Measurements from ENCODE around the gene HOXB3. TPM values are rescaled to one million over a fixed set of nuclear protein-coding genes. Genes with fewer than 3 reads are reported as not detected.

The HOXB3 gene
- polyA plus RNA-seq, 3 donors = 105 to 150 (median 118) TPM

GRCh38 chr17:48600244-48601098 lies 10.4 kb upstream of the HOXB3 start:
- DNase-seq (ENCODE audit: low read depth in 3 of 3, low spot score in 2 of 3) = no peak

DNA sequence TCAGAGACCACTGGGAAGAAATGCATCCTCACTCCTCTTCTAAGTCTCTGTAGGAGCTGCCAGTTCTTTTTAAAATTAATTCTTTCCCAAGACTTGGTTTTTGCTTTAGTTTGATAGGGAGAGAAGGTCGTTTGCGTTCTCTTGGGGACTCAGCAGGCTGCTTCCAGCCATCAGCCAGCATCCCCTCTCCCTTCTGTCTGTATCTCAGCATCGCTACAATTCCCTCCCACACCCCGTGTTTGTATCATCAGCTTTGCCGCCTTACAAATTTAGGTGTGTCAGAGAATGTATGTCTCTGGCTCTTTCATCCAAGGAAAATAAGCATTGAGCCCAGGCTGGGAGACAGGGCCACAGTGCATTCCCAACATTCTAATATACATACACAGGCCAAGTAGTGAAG lies 9.3 kb upstream of the HOXB3 start:
- DNase-seq (ENCODE audit: low read depth in 3 of 3, low spot score in 2 of 3) = no peak

- DNase-seq (ENCODE audit: low read depth in 3 of 3, low spot score in 2 of 3) = no peak
Measured at GRCh38 chr17:48598736-48599135, 8.7 kb upstream of the HOXB3 start.

DNA sequence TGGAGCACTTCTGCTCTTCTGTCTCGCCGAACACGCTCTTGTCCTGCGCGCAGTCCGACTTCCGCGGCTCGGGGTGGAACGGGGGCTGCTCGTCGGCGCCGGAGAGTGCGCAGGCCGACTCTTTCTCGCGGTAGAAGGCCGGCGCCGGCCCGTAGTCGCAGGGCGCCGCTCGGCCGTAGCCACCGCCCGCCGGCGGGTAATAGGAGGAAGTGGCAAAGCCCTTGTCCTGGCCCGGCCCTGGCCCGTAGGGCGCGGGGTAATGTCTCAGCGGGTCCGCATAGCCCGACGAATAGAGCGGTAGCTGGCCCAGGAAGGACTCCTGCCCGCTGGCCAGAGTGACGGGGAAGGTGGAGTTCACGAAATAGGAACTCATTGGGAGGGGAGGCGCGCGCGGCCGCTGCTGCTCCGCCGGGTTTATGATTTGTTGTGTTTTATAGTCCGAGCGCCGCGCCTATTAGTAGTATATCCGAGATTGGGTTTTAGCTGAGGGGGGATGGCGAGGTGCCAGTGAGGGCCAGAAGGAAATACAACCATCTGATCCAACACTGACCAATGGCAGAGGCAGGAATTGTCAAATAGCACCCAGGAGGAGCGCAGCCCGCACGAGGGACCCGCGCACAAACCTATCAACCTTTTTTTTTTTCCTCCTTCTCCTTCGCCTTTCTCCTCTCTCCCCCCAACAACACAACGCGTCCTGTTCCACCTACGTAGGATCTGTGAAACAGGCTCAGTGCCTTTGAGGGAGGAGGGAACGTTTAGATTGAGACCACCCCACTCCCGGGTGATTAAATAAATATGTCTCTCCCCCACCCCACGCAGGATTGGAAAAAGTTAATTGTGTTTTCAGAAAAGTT lies 8.0 kb upstream of the HOXB3 start:
- DNase-seq (ENCODE audit: low read depth in 3 of 3, low spot score in 2 of 3) = no peak

- DNase-seq (ENCODE audit: low read depth in 3 of 3, low spot score in 2 of 3) = no peak
Measured at GRCh38 chr17:48597528-48597777, 7.4 kb upstream of the HOXB3 start.

GRCh38 chr17:48596735-48597527 lies 6.9 kb upstream of the HOXB3 start:
- no peak for DNase-seq (ENCODE audit: low read depth in 3 of 3, low spot score in 2 of 3)

- no peak for DNase-seq (ENCODE audit: low read depth in 3 of 3, low spot score in 2 of 3)
Measured at GRCh38 chr17:48596000-48596734, 6.1 kb upstream of the HOXB3 start.

- no peak for DNase-seq (ENCODE audit: low read depth in 3 of 3, low spot score in 2 of 3)
Measured at GRCh38 chr17:48595278-48595999, 5.4 kb upstream of the HOXB3 start.

DNA sequence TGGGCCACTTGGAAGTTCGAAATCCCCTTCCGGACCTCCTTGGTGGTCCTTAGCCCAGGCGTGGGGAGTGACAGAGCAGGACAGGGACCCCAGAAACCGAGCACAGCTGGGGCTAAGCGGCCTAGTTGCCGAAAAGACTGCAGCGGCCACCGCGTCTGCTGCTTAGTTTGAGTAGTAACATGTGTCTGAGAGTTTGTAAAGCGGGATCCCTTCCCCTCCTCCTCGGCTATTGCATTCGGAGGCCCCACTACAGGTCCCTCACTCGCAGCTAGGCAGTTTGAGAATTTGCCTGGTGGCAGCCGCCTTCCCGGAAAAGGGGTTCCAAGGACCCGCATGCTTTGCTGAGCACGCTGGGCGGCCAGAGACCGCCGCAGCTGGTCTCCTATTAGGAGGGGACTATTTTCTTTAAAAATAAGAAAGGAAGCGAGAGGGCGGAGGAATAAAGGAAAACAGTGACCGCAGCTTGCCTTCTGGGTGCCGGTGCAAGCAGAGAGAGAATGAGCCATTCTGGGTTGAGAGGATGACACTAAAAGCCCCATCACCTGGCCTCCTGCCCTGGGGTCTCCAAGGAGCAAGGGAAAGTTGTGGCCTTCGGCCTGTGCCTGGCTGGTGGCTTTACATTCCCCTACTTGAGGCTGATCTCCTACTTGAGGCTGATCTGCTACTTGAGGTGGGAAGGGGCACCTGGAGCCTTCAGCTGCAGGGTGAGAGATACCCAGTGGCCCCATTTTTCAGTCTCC lies 4.7 kb upstream of the HOXB3 start:
- no peak for DNase-seq (ENCODE audit: low read depth in 3 of 3, low spot score in 2 of 3)

GRCh38 chr17:48593840-48594537 lies 3.9 kb upstream of the HOXB3 start:
- DNase-seq (ENCODE audit: low read depth in 3 of 3, low spot score in 2 of 3) = no peak

- no peak for DNase-seq (ENCODE audit: low read depth in 3 of 3, low spot score in 2 of 3)
Measured at GRCh38 chr17:48593126-48593829, 3.2 kb upstream of the HOXB3 start, which contains the start of gene HOXB5. HOXB5 (minus strand) TSS chr17:48593779; CDS start chr17:48593682, 97 bp downstream.

GRCh38 chr17:48592577-48592976 lies 2.5 kb upstream of the HOXB3 start:
- DNase-seq (ENCODE audit: low read depth in 3 of 3, low spot score in 2 of 3) = no peak

GRCh38 chr17:48592057-48592514 lies 2.0 kb upstream of the HOXB3 start:
- DNase-seq (ENCODE audit: low read depth in 3 of 3, low spot score in 2 of 3) = no peak

DNA sequence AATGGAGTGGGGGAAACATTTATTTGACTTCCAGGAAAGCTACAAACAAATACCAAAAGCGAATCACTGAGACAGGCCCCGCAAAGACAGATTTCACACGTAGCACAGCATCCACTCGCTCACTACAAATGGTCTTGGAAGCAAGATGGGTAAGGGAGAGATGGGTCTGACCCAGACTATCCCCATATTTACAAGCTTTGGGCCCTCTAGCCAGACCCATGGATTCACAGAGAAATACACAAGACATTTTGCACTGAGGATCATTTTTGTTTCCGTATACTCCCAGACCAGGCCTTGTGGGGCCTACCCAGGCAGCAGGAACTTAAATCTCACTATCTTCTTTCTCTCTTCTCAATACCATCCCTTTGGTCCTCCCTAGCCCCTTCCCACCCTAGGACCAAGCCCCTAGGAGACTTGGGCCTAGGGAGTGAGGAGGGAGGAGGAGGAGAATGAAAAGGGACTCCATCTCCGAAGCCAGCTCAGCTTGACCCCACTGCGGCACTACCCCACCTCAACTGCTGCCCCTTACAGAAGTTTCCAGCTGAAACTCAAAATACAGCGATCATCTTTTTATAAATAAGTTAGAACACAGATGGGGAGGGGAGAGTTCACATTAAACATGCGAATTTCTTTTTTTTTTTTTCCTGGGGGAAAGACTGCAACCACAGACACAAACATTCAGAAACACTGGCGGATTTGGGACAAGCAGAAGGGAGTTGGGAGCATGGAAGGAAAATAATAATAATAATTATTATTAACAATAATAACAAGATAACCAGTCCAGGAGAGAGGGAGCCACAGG lies 1.4 kb upstream of the HOXB3 start:
- DNase-seq (ENCODE audit: low read depth in 3 of 3, low spot score in 2 of 3) = no peak

- no peak for DNase-seq (ENCODE audit: low read depth in 3 of 3, low spot score in 2 of 3)
Measured at GRCh38 chr17:48590607-48591161, 643 bp upstream of the HOXB3 start.

DNA sequence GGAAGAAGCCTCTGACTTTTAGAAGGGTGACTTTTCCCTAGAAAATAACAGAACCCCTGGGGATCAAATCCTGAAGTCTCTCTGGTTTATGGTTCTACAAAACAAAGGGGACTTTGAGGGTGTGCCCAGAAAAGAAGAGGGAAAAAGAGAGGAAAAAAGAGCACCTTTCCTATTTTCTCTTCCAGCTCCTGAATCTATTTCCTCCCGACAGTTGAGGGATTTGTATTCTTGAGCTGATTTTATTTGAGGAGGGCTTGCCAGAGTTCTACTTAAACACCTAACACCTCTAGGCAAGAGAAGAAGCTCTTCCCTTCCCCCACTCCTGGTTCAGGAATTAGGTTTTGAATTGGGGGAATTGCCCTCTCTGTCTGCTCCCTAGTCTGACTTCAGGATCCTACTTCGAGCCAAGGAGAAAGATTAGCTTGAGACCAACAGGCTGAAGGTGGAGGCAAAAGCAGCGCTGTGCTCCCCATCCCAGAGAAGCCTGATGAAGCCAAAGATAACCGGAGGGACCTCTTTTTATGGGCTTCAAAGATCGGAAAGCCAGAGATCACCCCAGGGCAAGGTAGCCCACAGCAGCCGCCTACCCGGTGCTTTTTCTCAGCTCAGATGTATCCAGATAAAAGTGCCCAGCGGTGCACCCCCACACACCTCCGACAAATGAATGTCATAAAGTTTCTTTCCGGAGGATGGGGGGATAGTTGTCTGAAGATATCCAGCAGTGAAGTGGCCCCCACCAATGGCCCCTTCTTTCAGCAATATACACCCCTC lies 796 bp downstream of the HOXB3 start:
- DNase-seq (ENCODE audit: low read depth in 3 of 3, low spot score in 2 of 3) = no peak

Data from right renal cortex interstitium (tissue), 3 donors.